Measurements from ENCODE around the gene CCDC83.
"Not testable (repeated sequence)": the region's sequence is repeated elsewhere in the genome, so short reads cannot be mapped to it uniquely, and the experiment has no call there.

CCDC83 gene

GRCh38 chr11:85945788-85946187 lies 90.6 kb downstream of the CCDC83 start:
- DNase-seq, result no peak

- DNase-seq, result no peak
Observed at GRCh38 chr11:85946221-85946620, 91.0 kb downstream of the CCDC83 start.

GRCh38 chr11:85947431-85948272 lies 92.5 kb downstream of the CCDC83 start:
- DNase-seq, result peak in 1 of 2 donors; percentile 6

- no peak for DNase-seq
Observed at GRCh38 chr11:85948884-85949283, 93.7 kb downstream of the CCDC83 start.

- no peak for DNase-seq
Observed at GRCh38 chr11:85949798-85950197, 94.6 kb downstream of the CCDC83 start.

GRCh38 chr11:85950317-85951048 lies 95.3 kb downstream of the CCDC83 start:
- no peak for DNase-seq

- DNase-seq, result no peak
Observed at GRCh38 chr11:85951049-85951405, 95.8 kb downstream of the CCDC83 start.

GRCh38 chr11:85951428-85952107 lies 96.4 kb downstream of the CCDC83 start:
- no peak for DNase-seq

- not testable (repeated sequence) for DNase-seq
Observed at GRCh38 chr11:85952108-85952485, 96.9 kb downstream of the CCDC83 start.

GRCh38 chr11:85953491-85954143 lies 98.4 kb downstream of the CCDC83 start:
- no peak for DNase-seq

GRCh38 chr11:85955531-85955930 lies 100.3 kb downstream of the CCDC83 start:
- no peak for DNase-seq

GRCh38 chr11:85960678-85961077 lies 105.5 kb downstream of the CCDC83 start:
- DNase-seq, result no peak

GRCh38 chr11:85961130-85961529 lies 105.9 kb downstream of the CCDC83 start:
- DNase-seq, result no peak

- DNase-seq, result no peak
Observed at GRCh38 chr11:85961930-85962363, 106.8 kb downstream of the CCDC83 start.

- no peak for DNase-seq
Observed at GRCh38 chr11:85965202-85965601, 110.0 kb downstream of the CCDC83 start.

GRCh38 chr11:85967457-85967856 lies 112.3 kb downstream of the CCDC83 start:
- no peak for DNase-seq
